Brain microvascular endothelial cell (primary cell): Measurements from ENCODE around the gene TEPSIN.

ENCODE experiments used
- DNase-seq: peaks from one replicate; pipeline ENCODE4 v3.0.0-alpha.2; 2020
- H3K27ac ChIP-seq: fragments of 250-450 bp; sonication (Bioruptor Pico); 2 replicates; pipeline ENCODE4 v1.5.1; 2020; ENCODE audit warnings: mild to moderate bottlenecking, moderate library complexity
- H3K27me3 ChIP-seq: fragments of 250-450 bp; sonication (Bioruptor Pico); replicated peaks from 2 replicates; pipeline ENCODE4 v1.5.1; 2020; ENCODE audit warnings: mild to moderate bottlenecking
- H3K36me3 ChIP-seq: fragments of 250-450 bp; sonication (Bioruptor Pico); replicated peaks from 2 replicates; pipeline ENCODE4 v1.5.1; 2020; ENCODE audit warnings: mild to moderate bottlenecking
- H3K4me3 ChIP-seq: 2 replicates; pipeline ENCODE4 v1.5.1; 2011; ENCODE audit warnings: low read depth, mild to moderate bottlenecking, control low read depth, low read length, moderate library complexity
- CTCF ChIP-seq: IDR thresholded peaks from 2 replicates; pipeline ENCODE4 v1.5.1; 2011; ENCODE audit warnings: low read depth, mild to moderate bottlenecking, moderate library complexity, low read length, control low read depth, inconsistent platforms; ENCODE audit errors: missing control alignments
- in situ Hi-C: cut with HindIII; loops from 2 replicates; pipeline ENCODE4 v1.10.0; 2017; ENCODE audit warnings: low sequenced_read_pairs, low pct_ligation_motif_present

The TEPSIN gene

GRCh38 chr17:81243333-81243664 lies 4.4 kb upstream of the TEPSIN start:
- Histone ChIP-seq H3K4me3 (no peak overlapping the region), H3K27me3 (no peaks in the 10 kb centered on the region), H3K27ac (no peak overlapping the region), H3K36me3 (peaks cover 5% of the 10 kb centered on the region)
- in situ Hi-C loops: no loop called here
- no peak for DNase-seq
- TF ChIP-seq CTCF: no peak

- Histone ChIP-seq H3K4me3 (no peak overlapping the region), H3K27ac (no peak overlapping the region), H3K27me3 (no peaks in the 10 kb centered on the region), H3K36me3 (peaks cover 5% of the 10 kb centered on the region)
- TF ChIP-seq CTCF: no peak
- no peak for DNase-seq
- in situ Hi-C loops: no loop called here
Observed at GRCh38 chr17:81242421-81243332, 3.8 kb upstream of the TEPSIN start.

GRCh38 chr17:81241648-81242420 lies 3.0 kb upstream of the TEPSIN start:
- H3K4me3 ChIP-seq: no peak overlapping the region
- peak; percentile 27 for DNase-seq
- peaks cover 5% of the 10 kb centered on the region for H3K36me3 ChIP-seq
- TF ChIP-seq CTCF: peak; percentile 92
- in situ Hi-C loops: no loop called here
- no peaks in the 10 kb centered on the region for H3K27me3 ChIP-seq
- H3K27ac ChIP-seq: no peak overlapping the region

- H3K4me3 ChIP-seq: no peak overlapping the region
- in situ Hi-C loops: no loop called here
- TF ChIP-seq CTCF: no peak
- no peak overlapping the region for H3K27ac ChIP-seq
- DNase-seq: no peak
- peaks cover 5% of the 10 kb centered on the region for H3K36me3 ChIP-seq
- H3K27me3 ChIP-seq: no peaks in the 10 kb centered on the region
Observed at GRCh38 chr17:81241203-81241602, 2.3 kb upstream of the TEPSIN start.

- no peak for TF ChIP-seq CTCF
- DNase-seq: no peak
- Histone ChIP-seq H3K36me3 (peaks cover 5% of the 10 kb centered on the region), H3K4me3 (no peak overlapping the region), H3K27ac (no peak overlapping the region), H3K27me3 (no peaks in the 10 kb centered on the region)
- in situ Hi-C loops: no loop called here
Observed at GRCh38 chr17:81240761-81241160, 1.9 kb upstream of the TEPSIN start.
